NT2/D1 (cell line): ENCODE results near the gene IGF1R.

Experiments used
- DNase-seq: peaks from one replicate; pipeline ENCODE4 v3.0.0-alpha.2; 2011; ENCODE audit warnings: low read depth, low spot score
- H3K27me3 ChIP-seq: 2 replicates; pipeline ENCODE4 v1.6.0; 2011; ENCODE audit warnings: mild to moderate bottlenecking; ENCODE audit not compliant: insufficient read length, insufficient read depth
- H3K36me3 ChIP-seq: 2 replicates; pipeline ENCODE4 v1.6.1; 2011; ENCODE audit warnings: mild to moderate bottlenecking, low read length, mixed read lengths; ENCODE audit not compliant: insufficient read depth, insufficient read length
- H3K4me1 ChIP-seq: 2 replicates; pipeline ENCODE4 v1.5.1; 2011; ENCODE audit not compliant: insufficient read depth, insufficient read length
- H3K4me3 ChIP-seq: 2 replicates; pipeline ENCODE4 v1.5.1; 2011; ENCODE audit warnings: low read depth; ENCODE audit not compliant: insufficient read length
- H3K9ac ChIP-seq: 2 replicates; pipeline ENCODE4 v1.6.0; 2011; ENCODE audit warnings: low read depth; ENCODE audit not compliant: insufficient read length
- H3K9me3 ChIP-seq: 2 replicates; pipeline ENCODE4 v1.5.1; 2011; ENCODE audit warnings: mild to moderate bottlenecking, low read length; ENCODE audit not compliant: insufficient read depth
- SUZ12 ChIP-seq: IDR thresholded peaks from 2 replicates; pipeline ENCODE4 v1.6.1; 2011; ENCODE audit not compliant: insufficient read length, insufficient read depth; ENCODE audit errors: extremely low read depth
- YY1 ChIP-seq: IDR thresholded peaks from 2 replicates; pipeline ENCODE4 v1.6.1; 2011; ENCODE audit not compliant: insufficient read length, insufficient read depth
- ZNF274 ChIP-seq: IDR thresholded peaks from 2 replicates; pipeline ENCODE4 v1.6.1; 2011; ENCODE audit warnings: mild to moderate bottlenecking, low read depth, low read length

The IGF1R gene

DNA sequence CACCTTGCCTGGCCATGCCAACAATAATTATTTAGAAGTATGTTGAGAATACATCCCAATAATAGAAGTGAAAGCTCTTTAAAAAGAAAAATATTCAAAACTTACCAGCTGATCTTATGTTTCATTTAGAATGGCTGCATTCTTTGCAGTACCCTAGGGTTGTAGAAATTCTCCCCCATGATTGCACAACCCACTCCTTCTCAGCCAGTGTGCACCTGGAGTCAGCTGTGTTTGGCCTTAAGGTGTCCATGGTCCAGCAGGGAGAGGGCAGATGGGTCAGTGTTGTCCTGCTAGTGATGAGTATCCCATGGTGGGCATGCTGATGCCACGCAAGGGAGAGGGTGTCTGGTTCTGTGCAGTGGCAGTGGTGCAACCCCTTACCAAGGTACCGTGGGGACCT is 117.3 kb downstream of the IGF1R start:
- H3K27me3 ChIP-seq, result no peaks in the 10 kb centered on the region
- no peaks in the 10 kb centered on the region for H3K4me1 ChIP-seq
- peak overlapping the region; percentile 2 for H3K9ac ChIP-seq
- peaks cover 12% of the 10 kb centered on the region; the same call in 1 of the 2 replicates for H3K9me3 ChIP-seq
- no peaks in the 10 kb centered on the region for H3K36me3 ChIP-seq
- H3K4me3 ChIP-seq, result no peak overlapping the region
- no peak for DNase-seq
- TF ChIP-seq SUZ12 (no peak), YY1 (no peak), ZNF274 (no peak)

DNA sequence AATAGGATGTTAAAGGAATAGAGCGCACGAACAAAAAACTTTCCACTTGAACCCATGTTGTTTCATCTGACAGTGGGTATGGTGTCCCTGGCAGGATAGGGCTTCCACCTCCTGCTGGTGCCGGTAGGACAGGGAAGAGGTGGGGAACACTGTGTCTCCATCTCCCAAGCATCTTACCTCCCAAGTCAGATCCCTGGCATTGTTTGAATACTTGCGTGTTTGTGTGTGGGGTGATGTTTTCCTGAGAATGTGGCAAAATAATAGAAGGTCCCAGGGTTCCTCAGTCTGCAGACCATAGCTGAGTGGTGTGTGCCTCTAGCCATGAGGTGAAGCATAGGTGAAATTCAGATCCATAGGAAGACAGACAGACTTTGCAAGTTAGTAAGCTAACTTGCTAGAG is 119.4 kb downstream of the IGF1R start:
- TF ChIP-seq YY1 (no peak), ZNF274 (no peak), SUZ12 (no peak)
- no peaks in the 10 kb centered on the region for H3K27me3 ChIP-seq
- no peak overlapping the region for H3K4me3 ChIP-seq
- H3K4me1 ChIP-seq, result peaks cover 6% of the 10 kb centered on the region
- H3K9me3 ChIP-seq, result no peaks in the 10 kb centered on the region
- no peak for DNase-seq
- H3K9ac ChIP-seq, result no peak overlapping the region
- no peaks in the 10 kb centered on the region for H3K36me3 ChIP-seq

DNA sequence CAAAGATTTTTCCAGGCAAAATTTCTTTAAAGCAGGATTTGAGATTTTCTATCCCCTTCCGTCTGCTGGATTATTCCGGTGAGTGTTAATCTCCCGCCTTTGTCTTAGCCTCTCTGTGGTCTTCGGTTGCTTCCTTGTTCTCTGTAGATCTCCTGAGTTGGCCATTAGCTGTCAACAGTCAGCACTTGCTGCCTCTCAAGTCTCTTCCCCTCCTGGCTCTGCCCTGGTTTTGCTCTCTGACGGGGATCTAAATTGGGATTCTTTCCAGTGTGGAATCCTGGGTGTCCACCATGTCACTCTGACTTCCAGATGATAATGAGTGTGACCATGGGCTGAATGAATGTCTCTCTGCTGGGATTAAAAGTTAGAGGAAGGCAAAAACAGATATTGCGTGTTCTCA is 121.5 kb downstream of the IGF1R start:
- no peak for DNase-seq
- TF ChIP-seq YY1 (no peak), SUZ12 (no peak), ZNF274 (no peak)
- Histone ChIP-seq H3K4me1 (peaks cover 10% of the 10 kb centered on the region), H3K9ac (no peak overlapping the region), H3K9me3 (no peaks in the 10 kb centered on the region), H3K4me3 (no peak overlapping the region), H3K27me3 (no peaks in the 10 kb centered on the region), H3K36me3 (no peaks in the 10 kb centered on the region)

DNA sequence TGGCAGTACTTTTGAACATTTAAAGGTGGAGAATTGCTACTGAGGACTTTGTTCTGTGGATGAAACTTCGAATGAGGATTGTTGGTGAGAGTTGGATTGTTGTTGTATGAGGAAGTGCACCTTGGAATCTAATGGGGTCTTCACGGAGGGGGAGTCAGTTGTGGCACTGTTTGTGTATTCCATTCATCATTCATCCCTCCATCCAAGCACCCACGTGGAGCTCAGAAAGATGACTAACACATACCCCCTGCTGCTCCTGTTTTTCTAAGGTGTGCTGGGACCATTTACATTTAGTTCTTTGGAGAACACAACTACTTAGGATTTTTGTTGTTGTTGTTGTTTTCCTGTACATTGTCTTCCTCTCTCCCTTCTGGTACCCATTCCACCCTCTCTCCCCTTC is 122.6 kb downstream of the IGF1R start:
- no peak for DNase-seq
- H3K4me1 ChIP-seq, result peaks cover 18% of the 10 kb centered on the region
- TF ChIP-seq ZNF274, result no peak
- TF ChIP-seq YY1, result no peak
- no peak for TF ChIP-seq SUZ12

DNA sequence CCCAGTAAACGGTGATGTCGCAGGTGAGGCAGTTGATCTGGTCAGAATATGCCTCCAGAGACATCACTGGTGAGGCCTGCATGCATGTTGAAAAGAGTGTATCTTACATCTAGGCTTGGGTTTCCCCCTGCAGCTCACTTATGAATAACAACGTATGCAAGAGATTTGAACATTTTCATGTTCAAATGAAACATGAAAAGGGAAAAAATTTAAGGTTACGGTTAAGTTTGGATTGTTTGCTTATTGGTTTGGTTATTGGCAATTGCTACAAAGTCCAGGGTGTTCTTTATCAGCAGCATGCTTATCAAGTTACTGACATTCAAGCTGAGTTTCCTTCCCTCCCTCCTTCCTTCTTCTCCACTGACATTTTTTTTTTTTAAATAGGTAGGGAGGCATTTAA is 123.2 kb downstream of the IGF1R start:
- Histone ChIP-seq H3K36me3 (no peaks in the 10 kb centered on the region), H3K4me1 (peaks cover 18% of the 10 kb centered on the region), H3K9me3 (no peaks in the 10 kb centered on the region), H3K4me3 (no peak overlapping the region), H3K9ac (no peak overlapping the region), H3K27me3 (no peaks in the 10 kb centered on the region)
- DNase-seq, result no peak
- TF ChIP-seq SUZ12 (no peak), YY1 (no peak), ZNF274 (no peak)

More for the DNA sequence above, 122.6 kb downstream of the IGF1R start:
- Histone ChIP-seq H3K36me3 (no peaks in the 10 kb centered on the region), H3K27me3 (no peaks in the 10 kb centered on the region), H3K4me3 (no peak overlapping the region), H3K9me3 (no peaks in the 10 kb centered on the region), H3K9ac (no peak overlapping the region)

DNA sequence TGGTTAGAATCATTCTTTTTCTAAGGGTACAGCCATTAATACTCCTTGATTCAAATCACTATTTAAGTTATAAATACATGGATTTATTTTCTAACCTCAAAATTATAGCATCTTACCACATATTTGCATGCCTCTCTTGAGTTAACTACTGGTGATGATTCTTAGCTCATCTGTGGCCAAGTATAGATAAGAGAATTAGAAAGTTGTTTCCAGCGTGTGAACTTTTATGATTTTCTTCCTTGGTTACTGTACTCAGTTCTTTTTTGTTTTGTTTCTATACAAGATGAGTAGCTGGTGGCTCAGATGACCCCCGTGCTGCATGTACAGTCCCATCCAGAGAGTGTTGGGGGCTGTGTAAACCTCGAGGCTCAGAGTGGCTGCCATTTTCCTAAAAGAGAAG is 124.6 kb downstream of the IGF1R start:
- H3K9ac ChIP-seq, result no peak overlapping the region
- no peaks in the 10 kb centered on the region for H3K27me3 ChIP-seq
- peaks cover 3% of the 10 kb centered on the region for H3K36me3 ChIP-seq
- H3K9me3 ChIP-seq, result no peaks in the 10 kb centered on the region
- no peak overlapping the region for H3K4me3 ChIP-seq
- H3K4me1 ChIP-seq, result peaks cover 18% of the 10 kb centered on the region
- DNase-seq, result no peak
- TF ChIP-seq SUZ12 (no peak), YY1 (no peak), ZNF274 (no peak)

DNA sequence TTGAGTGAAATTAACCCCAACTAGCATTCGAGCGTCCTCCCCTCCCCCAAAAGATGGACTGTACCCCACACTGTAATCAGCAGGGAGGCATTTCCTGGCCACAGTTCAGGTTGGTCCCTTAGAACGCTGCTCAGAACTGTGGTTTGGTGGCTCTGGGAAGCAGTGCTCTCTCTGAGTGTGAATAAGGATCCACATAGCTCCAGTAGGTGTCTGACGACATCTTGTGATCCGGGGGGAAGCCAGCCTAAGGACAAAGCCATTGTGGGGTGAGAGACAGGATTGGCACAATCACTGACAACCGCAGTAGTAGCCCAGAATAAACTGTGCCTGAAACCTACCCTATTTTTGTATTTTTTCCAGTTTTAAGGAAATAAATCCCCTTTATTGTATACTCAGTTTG is 125.3 kb downstream of the IGF1R start:
- TF ChIP-seq YY1, result no peak
- no peak for TF ChIP-seq ZNF274
- TF ChIP-seq SUZ12, result no peak

More for the DNA sequence above, 125.3 kb downstream of the IGF1R start:
- H3K4me1 ChIP-seq, result peaks cover 18% of the 10 kb centered on the region
- H3K27me3 ChIP-seq, result no peaks in the 10 kb centered on the region
- no peak overlapping the region for H3K9ac ChIP-seq
- no peak for DNase-seq
- no peak overlapping the region for H3K4me3 ChIP-seq
- peaks cover 3% of the 10 kb centered on the region for H3K36me3 ChIP-seq
- H3K9me3 ChIP-seq, result no peaks in the 10 kb centered on the region
